HCT116 (cell line): ENCODE measurements around the gene CD247. TPM values are rescaled to one million over a fixed set of nuclear protein-coding genes. Genes with fewer than 3 reads are reported as not detected.
"Not testable (repeated sequence)": the region's sequence is repeated elsewhere in the genome, so short reads cannot be mapped to it uniquely, and the experiment has no call there.

Experiments used
- ATAC-seq: fragments of 200-7000 bp; cut with Tn5 transposase; 2 replicates; pipeline ENCODE4 v1.9.1; 2020; ENCODE audit warnings: mild to moderate bottlenecking, moderate library complexity
- BruUV-seq: library from RNA; stranded (reverse); fragments of 400-500 nt; replicated peaks from 2 replicates; lab custom pipeline; 2021; lab: Mats Ljungman, UMichigan
- CTCF ChIA-PET: fragments of 300-600 bp; sonication (Branson Sonifier 250); formaldehyde crosslinking; loops from one replicate; lab custom pipeline; 2021; ENCODE audit warnings: antibody characterized with exemption; lab: Charles Lee
- POLR2A ChIA-PET: fragments of 300-600, 350-600 bp; sonication (Branson Sonifier 250); formaldehyde crosslinking; loops from one replicate; lab custom pipeline; 2021; ENCODE audit warnings: antibody characterized with exemption; lab: Charles Lee
- RAD21 ChIA-PET, 2 experiments: fragments of 300-600 bp; sonication (Branson Sonifier 250); formaldehyde crosslinking; loops; one replicate each; lab custom pipeline; 2023; ENCODE audit warnings: low total read pairs in 2 of 2; ENCODE audit not compliant: uncharacterized antibody in 2 of 2, unreplicated experiment in 2 of 2, low non-redundant PET in 1 of 2; lab: Charles Lee
- DNase-seq: peaks from one replicate; pipeline ENCODE4 v3.0.0-alpha.2; 2010; ENCODE audit warnings: low read depth, low spot score
- H2AFZ ChIP-seq: fragments of 200-600 bp; shearing (Covaris generic), sonication (generic); 2 replicates; pipeline ENCODE4 v1.6.1; 2017; ENCODE audit warnings: low read depth, mixed run types, mixed read lengths, antibody characterized with exemption, low read length; ENCODE audit not compliant: poor library complexity, severe bottlenecking
- H3K27ac ChIP-seq: 2 replicates; pipeline ENCODE4 v1.5.1; 2012; ENCODE audit warnings: low read depth, low read length
- H3K27me3 ChIP-seq: fragments of 200-600 bp; sonication (generic); 2 replicates; pipeline ENCODE4 v1.6.1; 2016; ENCODE audit warnings: mixed run types, low read length, mixed read lengths; ENCODE audit not compliant: insufficient read depth
- H3K36me3 ChIP-seq, 2 experiments: fragments of 200-500 bp in 1 of 2; fragments of 200-600 bp in 1 of 2; sonication (Bioruptor generic) in 1 of 2; sonication (generic) in 1 of 2; 2 replicates each; pipeline versions ENCODE4 v1.5.1 to v1.6.1; 2014 to 2016; ENCODE audit warnings: low read length in 2 of 2, inconsistent platforms in 1 of 2, mixed read lengths in 1 of 2, mixed run types in 1 of 2; ENCODE audit not compliant: insufficient read depth in 2 of 2, control insufficient read depth in 1 of 2
- H3K4me1 ChIP-seq, 2 experiments: fragments of 200-600 bp in 1 of 2; sonication (generic) in 1 of 2; 2 replicates each; pipeline versions ENCODE4 v1.5.1 to v1.6.1; 2012 to 2017; ENCODE audit warnings: low read length in 2 of 2, inconsistent platforms in 1 of 2, mild to moderate bottlenecking in 1 of 2, mixed read lengths in 1 of 2, mixed run types in 1 of 2, moderate library complexity in 1 of 2; ENCODE audit not compliant: insufficient read depth in 2 of 2, control insufficient read depth in 1 of 2
- H3K4me2 ChIP-seq: fragments of 200-600 bp; sonication (generic); 2 replicates; pipeline ENCODE4 v1.6.1; 2017; ENCODE audit warnings: mixed run types, low read length, mixed read lengths
- H3K4me3 ChIP-seq, 2 experiments: fragments of 200-600 bp in 1 of 2; sonication (generic) in 1 of 2; replicated peaks in 1 of 2; 2 replicates each; pipeline ENCODE4 v1.5.1; 2011 to 2016; ENCODE audit warnings: low read length in 2 of 2, control low read depth in 1 of 2, low read depth in 1 of 2, mild to moderate bottlenecking in 1 of 2, mixed read lengths in 1 of 2, mixed run types in 1 of 2
- H3K79me2 ChIP-seq: fragments of 200-600 bp; sonication (generic); 2 replicates; pipeline ENCODE4 v1.6.1; 2017; ENCODE audit warnings: mild to moderate bottlenecking, mixed run types, low read length, moderate library complexity, mixed read lengths; ENCODE audit not compliant: insufficient read depth
- H3K9ac ChIP-seq: fragments of 200-600 bp; sonication (generic); 2 replicates; pipeline ENCODE4 v1.6.1; 2016; ENCODE audit warnings: low read length, mixed read lengths
- H3K9me2 ChIP-seq: fragments of 200-600 bp; sonication (generic), shearing (Covaris generic); 2 replicates; pipeline ENCODE4 v1.6.1; 2017; ENCODE audit warnings: mixed run types, mild to moderate bottlenecking, moderate library complexity; ENCODE audit not compliant: insufficient read depth
- H3K9me3 ChIP-seq, 2 experiments: fragments of 200-500 bp in 1 of 2; fragments of 200-600 bp in 1 of 2; sonication (Bioruptor generic) in 1 of 2; sonication (generic) in 1 of 2; 2 replicates each; pipeline ENCODE4 v1.6.1; 2014 to 2017; ENCODE audit warnings: low read length in 2 of 2, mixed read lengths in 2 of 2, inconsistent platforms in 1 of 2, low read depth in 1 of 2, mild to moderate bottlenecking in 1 of 2, mixed run types in 1 of 2, moderate library complexity in 1 of 2; ENCODE audit not compliant: control insufficient read depth in 1 of 2, insufficient read depth in 1 of 2
- H4K20me1 ChIP-seq: fragments of 200-600 bp; sonication (generic), shearing (Covaris generic); 2 replicates; pipeline ENCODE4 v1.6.1; 2017; ENCODE audit warnings: mixed run types, mild to moderate bottlenecking, moderate library complexity; ENCODE audit not compliant: insufficient read depth
- CBX3 ChIP-seq: IDR thresholded peaks from 2 replicates; pipeline ENCODE4 v1.6.1; 2012; ENCODE audit warnings: low read depth
- CEBPB ChIP-seq: IDR thresholded peaks from 2 replicates; pipeline ENCODE4 v1.6.1; 2012; ENCODE audit warnings: low read depth
- CTCF ChIP-seq, 3 experiments: fragments of 200-600 bp in 1 of 3; sonication (generic) in 1 of 3; IDR thresholded peaks in 2 of 3; conservative IDR thresholded peaks in 1 of 3; 2 replicates each; pipeline ENCODE4 v1.5.1; 2012 to 2017; ENCODE audit warnings: low read depth in 2 of 3, low read length in 2 of 3, antibody characterized with exemption in 1 of 3, borderline replicate concordance in 1 of 3, control low read depth in 1 of 3, mild to moderate bottlenecking in 1 of 3, mixed read lengths in 1 of 3, mixed run types in 1 of 3, moderate library complexity in 1 of 3; ENCODE audit not compliant: insufficient read depth in 1 of 3
- ELF1 ChIP-seq: IDR thresholded peaks from 2 replicates; pipeline ENCODE4 v1.6.1; 2012; ENCODE audit warnings: low read depth, borderline replicate concordance
- RAD21 ChIP-seq: IDR thresholded peaks from 2 replicates; pipeline ENCODE4 v1.6.1; 2012; ENCODE audit warnings: low read depth, mild to moderate bottlenecking
- REST ChIP-seq: IDR thresholded peaks from 2 replicates; pipeline ENCODE4 v1.6.1; 2012; ENCODE audit warnings: low read depth
- SIN3A ChIP-seq: IDR thresholded peaks from 2 replicates; pipeline ENCODE4 v1.6.1; 2012; ENCODE audit warnings: low read depth
- TCF7L2 ChIP-seq: IDR thresholded peaks from 2 replicates; pipeline ENCODE4 v1.7.0; 2011; ENCODE audit warnings: borderline replicate concordance, inconsistent platforms; ENCODE audit not compliant: insufficient read depth, insufficient read length; ENCODE audit errors: extremely low read depth
- ZNF274 ChIP-seq: fragments of 200-500 bp; sonication (Bioruptor generic); IDR thresholded peaks from 2 replicates; pipeline ENCODE4 v1.6.1; 2014; ENCODE audit warnings: mild to moderate bottlenecking, low read depth, low read length, inconsistent platforms
- intact Hi-C: fragments of 100-400 bp; cut with micrococcal nuclease; formaldehyde crosslinking; loops from 2 replicates; pipeline ENCODE4 v1.10.0; 2022
- total RNA-seq: library from RNA; stranded (reverse); gene quantifications from one replicate; pipeline ENCODE4 v1.2.1, GENCODE V29; 2021; ENCODE audit not compliant: unreplicated experiment

Gene CD247
- total RNA-seq, 1 experiment from 2014 or later, result 0.57 TPM

GRCh38 chr1:167561753-167562152, 43.4 kb upstream of the CD247 start (continued):
- TF ChIP-seq REST, result no peak
- TF ChIP-seq ELF1, result no peak
- TF ChIP-seq, all 23 proteins: peak for 0

GRCh38 chr1:167555971-167556714, 37.8 kb upstream of the CD247 start:
- ChIA-PET POLR2A (no interaction called here), CTCF (interaction anchor here (0.8 kb wide), 1 partner anchor 15 kb away, joined by 5 read pairs; no protein-coding TSS in a partner anchor), RAD21 (no interaction called here)
- peak; percentile 28 for ATAC-seq
- Histone ChIP-seq H4K20me1 (no peaks in the 10 kb centered on the region), H3K9me2 (no peaks in the 10 kb centered on the region), H2AFZ (peak overlapping the region; percentile 47), H3K4me2 (peak overlapping the region; percentile 12; the same call in 1 of the 2 replicates), H3K36me3 (no peaks in the 10 kb centered on the region), H3K4me3 (no peak overlapping the region), H3K9me3 (no peaks in the 10 kb centered on the region), H3K27me3 (no peaks in the 10 kb centered on the region), H3K79me2 (peaks cover 7% of the 10 kb centered on the region), H3K9ac (no peak overlapping the region), H3K4me1 (peaks cover 12 to 18% of the 10 kb centered on the region in 2 experiments; a peak in 3 of 4 replicates), H3K27ac (no peak overlapping the region)
- no TSS peak for BruUV-seq
- TF ChIP-seq TCF7L2 (no peak), CBX3 (no peak), SIN3A (no peak), CEBPB (peak; percentile 81), RAD21 (peak; percentile 68), CTCF (IDR thresholded peaks at IDR 0.05 in 2 of 3, conservative IDR thresholded peaks at IDR 0.05 in 1 of 3; ENCODE audit: borderline replicate concordance in 1 of 3, insufficient read depth in 1 of 3, low read depth in 2 of 3, low read length in 2 of 3) (peak; percentile 62 to 95 (median 83); a peak in 5 of 6 replicates), ZNF274 (no peak)
- intact Hi-C loops, result loop anchor here (1.0 kb wide), 1 partner anchor 132 kb away; no protein-coding TSS in a partner anchor
- peak; percentile 79 for DNase-seq

- H3K27ac ChIP-seq, ATAC-seq, H3K36me3 ChIP-seq, H3K4me3 ChIP-seq, H3K9ac ChIP-seq, intact Hi-C loops, RAD21 ChIA-PET, H3K4me2 ChIP-seq, BruUV-seq, H3K9me2 ChIP-seq, H4K20me1 ChIP-seq, POLR2A ChIA-PET, CTCF ChIA-PET, DNase-seq, H2AFZ ChIP-seq, H3K9me3 ChIP-seq, H3K27me3 ChIP-seq: not testable (repeated sequence)
- Histone ChIP-seq H3K4me1 (peaks cover 12 to 18% of the 10 kb centered on the region in 2 experiments; a peak in 3 of 4 replicates), H3K79me2 (peaks cover 16% of the 10 kb centered on the region)
Observed at GRCh38 chr1:167555072-167555471, 36.7 kb upstream of the CD247 start.
